C4-2B (cell line): ENCODE data around the gene SLC9A4.

Experiments used
- ZFX ChIP-seq: fragments of 450-650 bp; IDR thresholded peaks from 2 replicates; pipeline ENCODE4 v1.6.1; 2017
- TF ChIP-seq, protein P1 (sequence below): fragments of 450-650 bp; conservative IDR thresholded peaks from 2 replicates; pipeline ENCODE4 v1.5.1; 2017; ENCODE audit warnings: mild to moderate bottlenecking

GRCh38 chr2:102582845-102583244 lies 109.8 kb downstream of the SLC9A4 start:
- TF ChIP-seq, protein P1, sequence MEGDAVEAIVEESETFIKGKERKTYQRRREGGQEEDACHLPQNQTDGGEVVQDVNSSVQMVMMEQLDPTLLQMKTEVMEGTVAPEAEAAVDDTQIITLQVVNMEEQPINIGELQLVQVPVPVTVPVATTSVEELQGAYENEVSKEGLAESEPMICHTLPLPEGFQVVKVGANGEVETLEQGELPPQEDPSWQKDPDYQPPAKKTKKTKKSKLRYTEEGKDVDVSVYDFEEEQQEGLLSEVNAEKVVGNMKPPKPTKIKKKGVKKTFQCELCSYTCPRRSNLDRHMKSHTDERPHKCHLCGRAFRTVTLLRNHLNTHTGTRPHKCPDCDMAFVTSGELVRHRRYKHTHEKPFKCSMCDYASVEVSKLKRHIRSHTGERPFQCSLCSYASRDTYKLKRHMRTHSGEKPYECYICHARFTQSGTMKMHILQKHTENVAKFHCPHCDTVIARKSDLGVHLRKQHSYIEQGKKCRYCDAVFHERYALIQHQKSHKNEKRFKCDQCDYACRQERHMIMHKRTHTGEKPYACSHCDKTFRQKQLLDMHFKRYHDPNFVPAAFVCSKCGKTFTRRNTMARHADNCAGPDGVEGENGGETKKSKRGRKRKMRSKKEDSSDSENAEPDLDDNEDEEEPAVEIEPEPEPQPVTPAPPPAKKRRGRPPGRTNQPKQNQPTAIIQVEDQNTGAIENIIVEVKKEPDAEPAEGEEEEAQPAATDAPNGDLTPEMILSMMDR, result no peak
- TF ChIP-seq ZFX, result no peak
